ENCODE measurements around the gene RSPO3.

GRCh38 chr6:127243501-127243900, 125.0 kb downstream of the RSPO3 start:
- TF ChIP-seq EZH2 (IDR thresholded peaks at IDR 0.05) (no peak), POLR2AphosphoS5 (IDR thresholded peaks at IDR 0.05; ENCODE audit: borderline replicate concordance, low read depth, low read length) (no peak)

All from SK-N-MC (cell line).